H1 (cell line): ENCODE measurements around the gene PCSK9. TPM values are rescaled to one million over a fixed set of nuclear protein-coding genes. Genes with fewer than 3 reads are reported as not detected.

Experiments
- CTCF ChIA-PET: fragments of 300-600 bp; sonication (Branson Sonifier 250); formaldehyde crosslinking; loops from one replicate; lab custom pipeline; 2021; ENCODE audit not compliant: partially characterized antibody; lab: Charles Lee
- POLR2A ChIA-PET: fragments of 300-600 bp; sonication (Branson Sonifier 250); formaldehyde crosslinking; loops from one replicate; lab custom pipeline; 2021; ENCODE audit warnings: inconsistent platforms; ENCODE audit not compliant: partially characterized antibody; lab: Charles Lee
- DNase-seq, 2 experiments: peaks; one replicate each; pipeline versions ENCODE4 v3.0.0 to v3.0.0-alpha.2; 2010 to 2022; ENCODE audit warnings: low spot score in 2 of 2, low read depth in 1 of 2, mixed read lengths in 1 of 2
- FAIRE-seq: peaks from 2 replicates; lab custom pipeline; 2011; peaks lifted over from hg19 to GRCh38; lab: Jason Lieb, UNC
- H2AFZ ChIP-seq: 2 replicates; pipeline ENCODE4 v1.8.1; 2012; ENCODE audit warnings: low read length, inconsistent platforms
- H2AK5ac ChIP-seq: 2 replicates; pipeline ENCODE4 v1.6.1; 2013; ENCODE audit warnings: low read depth, low read length
- H2BK120ac ChIP-seq: replicated peaks from 2 replicates; pipeline ENCODE3; 2013; ENCODE audit warnings: low read depth, low read length, inconsistent platforms
- H2BK12ac ChIP-seq: 2 replicates; pipeline ENCODE4 v1.6.1; 2013; ENCODE audit warnings: low read depth, low read length
- H2BK15ac ChIP-seq: 2 replicates; pipeline ENCODE4 v1.6.1; 2013; ENCODE audit warnings: low read length
- H2BK20ac ChIP-seq: 2 replicates; pipeline ENCODE4 v1.6.1; 2013; ENCODE audit warnings: low read length
- H2BK5ac ChIP-seq: 2 replicates; pipeline ENCODE4 v1.6.1; 2013; ENCODE audit warnings: low read depth, low read length
- H3K14ac ChIP-seq: 2 replicates; pipeline ENCODE4 v1.6.1; 2013; ENCODE audit warnings: inconsistent platforms; ENCODE audit not compliant: insufficient read length
- H3K18ac ChIP-seq: 2 replicates; pipeline ENCODE4 v1.6.1; 2013; ENCODE audit warnings: low read length; ENCODE audit errors: extremely low read depth
- H3K23ac ChIP-seq: 2 replicates; pipeline ENCODE4 v1.6.1; 2013; ENCODE audit warnings: inconsistent platforms; ENCODE audit not compliant: insufficient read length
- H3K23me2 ChIP-seq: 2 replicates; pipeline ENCODE4 v1.6.1; 2013; ENCODE audit warnings: low read depth, low read length
- H3K27ac ChIP-seq: 2 replicates; pipeline ENCODE4 v1.6.1; 2011; ENCODE audit warnings: low read depth, low read length, inconsistent platforms
- H3K27me3 ChIP-seq, 4 experiments: replicated peaks in 1 of 4; 1 replicate in 1 of 4; 2 replicates in 3 of 4; pipeline versions ENCODE4 v1.6.1 to v1.8.1; 2011 to 2013; ENCODE audit warnings: low read length in 3 of 4, mild to moderate bottlenecking in 3 of 4, inconsistent platforms in 2 of 4, mixed read lengths in 2 of 4, moderate library complexity in 1 of 4; ENCODE audit not compliant: control insufficient read depth in 3 of 4, insufficient read depth in 3 of 4; ENCODE audit errors: extremely low read depth in 1 of 4
- H3K36me3 ChIP-seq, 4 experiments: 2 replicates each; pipeline versions ENCODE4 v1.6.1 to v1.8.1; 2011 to 2013; ENCODE audit warnings: mild to moderate bottlenecking in 4 of 4, low read length in 3 of 4, moderate library complexity in 2 of 4, control low read depth in 1 of 4, inconsistent platforms in 1 of 4; ENCODE audit not compliant: insufficient read depth in 4 of 4, control insufficient read depth in 2 of 4
- H3K4ac ChIP-seq: replicated peaks from 2 replicates; pipeline ENCODE3; 2013; ENCODE audit warnings: low read length, low read depth, mixed read lengths, inconsistent platforms; ENCODE audit not compliant: insufficient read length
- H3K4me1 ChIP-seq, 4 experiments: replicated peaks in 1 of 4; 1 replicate in 1 of 4; 2 replicates in 3 of 4; pipeline versions ENCODE4 v1.6.1 to v1.8.1; 2011 to 2013; ENCODE audit warnings: low read length in 3 of 4, inconsistent platforms in 2 of 4, mixed read lengths in 1 of 4; ENCODE audit not compliant: insufficient read depth in 4 of 4, control insufficient read depth in 3 of 4
- H3K4me2 ChIP-seq, 2 experiments: 2 replicates each; pipeline versions ENCODE4 v1.6.1 to v1.8.1; 2011 to 2013; ENCODE audit warnings: low read depth in 2 of 2, low read length in 2 of 2, control low read depth in 1 of 2, inconsistent platforms in 1 of 2, mild to moderate bottlenecking in 1 of 2; ENCODE audit not compliant: insufficient read depth in 1 of 2
- H3K4me3 ChIP-seq, 4 experiments: fragments of 200-600, 300-600 bp in 1 of 4; sonication (generic), shearing (Covaris generic), sonication (Bioruptor Twin) in 1 of 4; 2 replicates each; pipeline versions ENCODE4 v1.5.1 to v1.8.1; 2011 to 2016; ENCODE audit warnings: low read length in 4 of 4, low read depth in 3 of 4, control low read depth in 2 of 4, inconsistent platforms in 2 of 4, mild to moderate bottlenecking in 2 of 4, mixed read lengths in 1 of 4, moderate library complexity in 1 of 4; ENCODE audit not compliant: insufficient read depth in 2 of 4; ENCODE audit errors: extremely low read depth in 1 of 4
- H3K56ac ChIP-seq: replicated peaks from 2 replicates; pipeline ENCODE3; 2013; ENCODE audit warnings: low read depth, mild to moderate bottlenecking, mixed read lengths, low read length, inconsistent platforms; ENCODE audit not compliant: insufficient read length
- H3K79me1 ChIP-seq: 2 replicates; pipeline ENCODE4 v1.6.1; 2013; ENCODE audit warnings: low read depth, low read length, control low read depth
- H3K79me2 ChIP-seq, 2 experiments: 2 replicates each; pipeline versions ENCODE4 v1.6.1 to v1.8.1; 2012 to 2013; ENCODE audit warnings: low read length in 2 of 2, mild to moderate bottlenecking in 2 of 2, inconsistent platforms in 1 of 2; ENCODE audit not compliant: insufficient read depth in 2 of 2, control insufficient read depth in 1 of 2
- H3K9ac ChIP-seq, 4 experiments: replicated peaks in 1 of 4; 1 replicate in 1 of 4; 2 replicates in 3 of 4; pipeline versions ENCODE4 v1.6.1 to v1.8.1; 2011 to 2013; ENCODE audit warnings: low read depth in 3 of 4, low read length in 3 of 4, control low read depth in 2 of 4, mild to moderate bottlenecking in 2 of 4, moderate library complexity in 2 of 4, inconsistent platforms in 1 of 4; ENCODE audit errors: extremely low read depth in 1 of 4
- H3K9me3 ChIP-seq, 2 experiments: 2 replicates each; pipeline versions ENCODE4 v1.6.1 to v1.8.1; 2012 to 2013; ENCODE audit warnings: mild to moderate bottlenecking in 2 of 2, moderate library complexity in 2 of 2, control low read depth in 1 of 2, inconsistent platforms in 1 of 2, low read depth in 1 of 2, low read length in 1 of 2, mixed read lengths in 1 of 2; ENCODE audit not compliant: insufficient read depth in 2 of 2
- H4K20me1 ChIP-seq, 2 experiments: replicated peaks in 1 of 2; 2 replicates each; pipeline versions ENCODE3 to v1.8.1; 2011 to 2013; ENCODE audit warnings: inconsistent platforms in 2 of 2, low read length in 2 of 2, mild to moderate bottlenecking in 1 of 2; ENCODE audit not compliant: insufficient read depth in 2 of 2, control insufficient read depth in 1 of 2
- H4K5ac ChIP-seq: 2 replicates; pipeline ENCODE4 v1.6.1; 2013; ENCODE audit warnings: low read length, low read depth, mixed read lengths, inconsistent platforms; ENCODE audit not compliant: insufficient read length
- H4K8ac ChIP-seq: 2 replicates; pipeline ENCODE4 v1.8.0; 2013; ENCODE audit warnings: mild to moderate bottlenecking, moderate library complexity, low read length, inconsistent platforms; ENCODE audit not compliant: insufficient read depth; ENCODE audit errors: extremely low read depth
- H4K91ac ChIP-seq: replicated peaks from 2 replicates; pipeline ENCODE3; 2013; ENCODE audit warnings: low read length, mixed read lengths, inconsistent platforms; ENCODE audit not compliant: insufficient read length
- ATF3 ChIP-seq: IDR thresholded peaks from 2 replicates; pipeline ENCODE4 v1.6.1; 2011; ENCODE audit warnings: low read depth, mild to moderate bottlenecking, low read length; ENCODE audit not compliant: insufficient read depth
- CTCF ChIP-seq, 3 experiments: IDR thresholded peaks; 1 replicate in 2 of 3; 2 replicates in 1 of 3; pipeline versions ENCODE4 v1.5.1 to v1.6.1; 2011; ENCODE audit warnings: low read length in 3 of 3, mild to moderate bottlenecking in 3 of 3, inconsistent platforms in 2 of 3, low read depth in 1 of 3, moderate library complexity in 1 of 3; ENCODE audit not compliant: insufficient read depth in 1 of 3; ENCODE audit errors: control extremely low read depth in 1 of 3
- SIRT6 ChIP-seq: IDR thresholded peaks from one replicate; pipeline ENCODE4 v1.7.1; 2012; ENCODE audit warnings: low read length, inconsistent platforms
- TAF7 ChIP-seq: optimal IDR thresholded peaks from 2 replicates; pipeline ENCODE3; 2011; ENCODE audit warnings: low read depth, mild to moderate bottlenecking, inconsistent platforms, low read length, moderate library complexity, borderline replicate concordance
- TEAD4 ChIP-seq: IDR thresholded peaks from 2 replicates; pipeline ENCODE4 v1.6.1; 2012; ENCODE audit warnings: low read depth, low read length, inconsistent platforms, mixed read lengths
- YY1 ChIP-seq: IDR thresholded peaks from 2 replicates; pipeline ENCODE4 v1.6.1; 2011; ENCODE audit warnings: low read depth, mild to moderate bottlenecking, low read length
- WGBS, 2 experiments: shearing (Covaris generic) in 1 of 2; methylation state at CpG; one replicate each; pipeline versions ENCODE4 v1.1.6 to v1.1.7; 2013 to 2015; ENCODE audit warnings: low lambda C conversion rate in 2 of 2, mixed read lengths in 2 of 2, inconsistent platforms in 1 of 2, low coverage in 1 of 2, missing lambda C conversion rate in 1 of 2; ENCODE audit not compliant: insufficient replicate concordance in 2 of 2, insufficient coverage in 1 of 2, insufficient read length in 1 of 2; ENCODE audit errors: extremely low coverage in 1 of 2, missing lambda C conversion rate in 1 of 2; 5-methylcytosine and 5-hydroxymethylcytosine counted together
- polyA plus RNA-seq, 7 experiments: library from polyadenylated mRNA; depleted of rRNA in 3 of 7; stranded (reverse) in 5 of 7; unstranded in 2 of 7; fragments of >200 nt in 5 of 7; fragments of 200-250 nt in 2 of 7; gene quantifications; 1 replicate in 5 of 7; 2 replicates in 1 of 7; 4 replicates in 1 of 7; pipeline versions ENCODE4 v1.2.1 to v1.2.3, GENCODE V29; 2011 to 2013; ENCODE audit warnings: missing spikeins in 2 of 7, mixed read lengths in 2 of 7
- total RNA-seq: library from RNA; stranded (reverse); fragmentation: NEBNext Ultra II Directional; extraction: Animal tissue kit (Norgen Biotek cat#: 25700); gene quantifications from 2 replicates; pipeline ENCODE4 v1.2.1, GENCODE V29; 2021
- TF ChIP-seq, protein P1 (sequence below): IDR thresholded peaks from 2 replicates; pipeline ENCODE4 v1.6.1; 2011; ENCODE audit warnings: low read length, improper control_type of control experiment

The PCSK9 gene
- total and polyA plus RNA-seq, 2 of the 8 experiments (the other 6 are each of a cell fraction or from before 2014, with no cell fraction given): 22.3 to 32.3 TPM

DNA sequence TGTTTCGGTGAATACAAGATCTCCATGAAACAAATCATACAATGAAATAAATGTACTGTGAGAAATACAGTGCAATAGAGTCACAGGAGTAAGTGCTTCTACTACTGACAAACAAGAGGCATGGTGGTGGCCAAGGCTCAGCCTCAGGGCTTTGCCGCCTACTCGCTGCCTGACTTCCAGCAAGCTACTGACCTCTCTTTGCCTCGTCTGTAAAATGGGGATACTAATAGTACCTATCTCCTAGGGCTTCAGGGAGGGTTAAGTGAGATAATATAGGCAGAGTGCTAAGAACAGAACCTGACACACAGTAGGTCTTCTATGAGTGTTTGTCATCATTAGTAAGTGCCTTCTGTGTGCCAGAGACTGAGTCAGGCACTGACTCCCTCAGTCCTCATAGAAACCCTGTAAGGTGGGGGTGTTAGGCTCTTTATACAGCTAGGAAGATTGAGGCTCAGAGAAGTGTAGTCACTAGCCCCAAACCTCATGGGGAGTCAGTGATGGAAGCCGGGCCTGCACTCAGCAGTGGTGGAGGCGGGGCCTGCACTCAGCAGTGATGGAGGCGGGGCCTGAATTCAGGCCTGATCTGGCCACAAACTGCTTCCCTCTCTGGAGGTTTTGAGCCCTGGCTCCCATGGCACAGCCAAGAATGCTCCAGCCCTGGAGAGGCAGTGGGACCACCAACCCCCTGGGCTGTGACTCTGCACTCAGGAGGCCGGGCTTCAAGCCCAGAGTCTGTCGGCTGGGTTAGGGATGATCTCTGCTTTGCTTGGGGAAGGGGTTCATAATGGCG is 33.8 kb upstream of the PCSK9 start:
- Histone ChIP-seq H4K91ac (no peak overlapping the region), H2AFZ (no peak overlapping the region), H3K9ac (no peak overlapping the region), H2BK5ac (no peak overlapping the region), H3K4ac (no peak overlapping the region), H3K27me3 (peaks cover 0 to 25% (median 8%) of the 10 kb centered on the region in 4 experiments; a peak in 4 of 7 replicates), H3K23me2 (peaks cover 6% of the 10 kb centered on the region; the same call in 1 of the 2 replicates), H3K79me2 (no peaks in the 10 kb centered on the region; a peak in 1 of 4 replicates), H3K9me3 (peaks cover 0 to 8% of the 10 kb centered on the region in 2 experiments; a peak in 1 of 4 replicates), H3K4me3 (no peak overlapping the region), H3K14ac (no peak overlapping the region), H4K8ac (no peak overlapping the region; the same call in 1 of the 2 replicates), H2BK20ac (no peak overlapping the region), H3K79me1 (no peaks in the 10 kb centered on the region), H3K4me1 (peaks cover 0 to 5% (median 2%) of the 10 kb centered on the region in 4 experiments; a peak in 2 of 7 replicates), H3K56ac (no peak overlapping the region), H3K18ac (no peak overlapping the region), H2BK120ac (no peak overlapping the region), H2BK15ac (no peak overlapping the region), H3K4me2 (no peak overlapping the region), H3K36me3 (no peaks in the 10 kb centered on the region), H3K23ac (no peak overlapping the region), H2BK12ac (no peak overlapping the region), H4K5ac (no peak overlapping the region), H3K27ac (no peak overlapping the region), H4K20me1 (peaks cover 0 to 4% of the 10 kb centered on the region in 2 experiments), H2AK5ac (no peak overlapping the region)
- DNase-seq (no peak), FAIRE-seq (no peak)
- CTCF ChIA-PET: interaction anchor here (0.7 to 8.7 kb wide), 10 partner anchors 9 to 117 kb away, joined by 3 to 62 read pairs (median 4); no protein-coding TSS in a partner anchor
- POLR2A ChIA-PET: no interaction called here
- WGBS, 2 experiments: 93% methylated on average over 8 of the region's 10 CpGs; no CpG with 5 or more reads in 1 of the 2 experiments
- no peak for TF ChIP-seq TEAD4
- TF ChIP-seq SIRT6: no peak
- no peak for TF ChIP-seq TAF7
- TF ChIP-seq YY1: no peak
- no peak for TF ChIP-seq CTCF (IDR thresholded peaks at IDR 0.05; ENCODE audit: control extremely low read depth in 1 of 3, insufficient read depth in 1 of 3, low read depth in 1 of 3, low read length in 3 of 3)
- no peak for TF ChIP-seq ATF3
- TF ChIP-seq, protein P1, sequence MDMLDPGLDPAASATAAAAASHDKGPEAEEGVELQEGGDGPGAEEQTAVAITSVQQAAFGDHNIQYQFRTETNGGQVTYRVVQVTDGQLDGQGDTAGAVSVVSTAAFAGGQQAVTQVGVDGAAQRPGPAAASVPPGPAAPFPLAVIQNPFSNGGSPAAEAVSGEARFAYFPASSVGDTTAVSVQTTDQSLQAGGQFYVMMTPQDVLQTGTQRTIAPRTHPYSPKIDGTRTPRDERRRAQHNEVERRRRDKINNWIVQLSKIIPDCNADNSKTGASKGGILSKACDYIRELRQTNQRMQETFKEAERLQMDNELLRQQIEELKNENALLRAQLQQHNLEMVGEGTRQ: no peak
